ENCODE results near the gene PELI2.

DNA sequence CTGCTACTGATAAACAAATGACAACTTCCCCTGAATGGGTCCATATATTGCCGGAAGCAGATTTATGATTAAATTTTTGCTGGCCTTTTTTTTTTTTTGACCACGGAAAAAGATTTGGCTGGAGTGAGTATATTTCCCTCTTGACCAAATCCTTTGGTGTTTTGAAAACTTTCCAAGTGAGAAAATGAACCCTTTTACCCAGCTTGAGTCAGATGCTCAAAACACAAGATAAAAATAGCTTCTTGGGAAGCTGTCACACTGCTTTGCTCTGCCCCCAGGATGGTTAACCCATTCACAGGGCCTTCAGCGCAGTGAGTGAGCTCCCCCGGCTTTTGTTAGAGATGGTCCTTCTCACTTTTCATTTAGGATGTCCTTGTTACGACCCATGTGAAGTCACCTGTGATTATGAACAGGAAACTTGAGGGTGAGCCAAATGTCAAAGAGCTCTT lies 224.3 kb downstream of the PELI2 start:
- TF ChIP-seq, protein P1, sequence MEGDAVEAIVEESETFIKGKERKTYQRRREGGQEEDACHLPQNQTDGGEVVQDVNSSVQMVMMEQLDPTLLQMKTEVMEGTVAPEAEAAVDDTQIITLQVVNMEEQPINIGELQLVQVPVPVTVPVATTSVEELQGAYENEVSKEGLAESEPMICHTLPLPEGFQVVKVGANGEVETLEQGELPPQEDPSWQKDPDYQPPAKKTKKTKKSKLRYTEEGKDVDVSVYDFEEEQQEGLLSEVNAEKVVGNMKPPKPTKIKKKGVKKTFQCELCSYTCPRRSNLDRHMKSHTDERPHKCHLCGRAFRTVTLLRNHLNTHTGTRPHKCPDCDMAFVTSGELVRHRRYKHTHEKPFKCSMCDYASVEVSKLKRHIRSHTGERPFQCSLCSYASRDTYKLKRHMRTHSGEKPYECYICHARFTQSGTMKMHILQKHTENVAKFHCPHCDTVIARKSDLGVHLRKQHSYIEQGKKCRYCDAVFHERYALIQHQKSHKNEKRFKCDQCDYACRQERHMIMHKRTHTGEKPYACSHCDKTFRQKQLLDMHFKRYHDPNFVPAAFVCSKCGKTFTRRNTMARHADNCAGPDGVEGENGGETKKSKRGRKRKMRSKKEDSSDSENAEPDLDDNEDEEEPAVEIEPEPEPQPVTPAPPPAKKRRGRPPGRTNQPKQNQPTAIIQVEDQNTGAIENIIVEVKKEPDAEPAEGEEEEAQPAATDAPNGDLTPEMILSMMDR (IDR thresholded peaks at IDR 0.05; ENCODE audit: insufficient read depth, low read length, poor library complexity, severe bottlenecking), result no peak
- no peak for TF ChIP-seq EZH2phosphoT487 (conservative IDR thresholded peaks at IDR 0.05; ENCODE audit: low read length)

Data from SU-DHL-6 (cell line).